Right ventricle myocardium superior (tissue), 1 donor: ENCODE data around the gene LRCH3. TPM values are rescaled to one million over a fixed set of nuclear protein-coding genes. Genes with fewer than 3 reads are reported as not detected.

Source experiments
- ATAC-seq: fragments of 200-7000 bp; cut with Tn5 transposase; one replicate; pipeline ENCODE4 v1.9.1; 2020; ENCODE audit warnings: mild to moderate bottlenecking; ENCODE audit not compliant: poor library complexity
- DNase-seq: peaks from one replicate; pipeline ENCODE4 v3.0.0-alpha.2; 2020
- intact Hi-C: fragments of 100-400 bp; cut with DNase I; formaldehyde crosslinking; loops from one replicate; pipeline ENCODE4 v1.11.2; 2022
- total RNA-seq: library from RNA; stranded (reverse); fragmentation: NEBNext Ultra II Directional; extraction: Animal tissue kit (Norgen Biotek cat#: 25700); gene quantifications from one replicate; pipeline ENCODE4 v1.2.1, GENCODE V29; 2021
- donor health status: DM: no; HTN: yes; CAD: no; lungs with severe emphysema.

LRCH3 gene
- total RNA-seq, 1 donor from 2014 or later: 18.0 TPM

- ATAC-seq: no peak
- intact Hi-C loops: no loop called here
- DNase-seq: no peak
Observed at GRCh38 chr3:197829397-197830045, 38.5 kb downstream of the LRCH3 start.

- intact Hi-C loops: no loop called here
- DNase-seq: no peak
- no peak for ATAC-seq
Observed at GRCh38 chr3:197830308-197830966, 39.4 kb downstream of the LRCH3 start.

GRCh38 chr3:197830967-197831313 is 39.9 kb downstream of the LRCH3 start:
- no peak for DNase-seq
- no peak for ATAC-seq
- intact Hi-C loops: no loop called here

- intact Hi-C loops: no loop called here
- no peak for DNase-seq
- no peak for ATAC-seq
Observed at GRCh38 chr3:197833930-197834715, 43.1 kb downstream of the LRCH3 start.

GRCh38 chr3:197835509-197835908 is 44.5 kb downstream of the LRCH3 start:
- no peak for DNase-seq
- no peak for ATAC-seq
- intact Hi-C loops: no loop called here

GRCh38 chr3:197836244-197836643 is 45.2 kb downstream of the LRCH3 start:
- intact Hi-C loops: no loop called here
- DNase-seq: no peak

GRCh38 chr3:197837282-197837681 is 46.2 kb downstream of the LRCH3 start:
- DNase-seq: no peak
- ATAC-seq: no peak
- intact Hi-C loops: no loop called here

More at GRCh38 chr3:197836244-197836643, 45.2 kb downstream of the LRCH3 start:
- no peak for ATAC-seq

GRCh38 chr3:197841789-197842188 is 50.7 kb downstream of the LRCH3 start:
- no peak for DNase-seq
- ATAC-seq: no peak
- intact Hi-C loops: no loop called here

- no peak for DNase-seq
- intact Hi-C loops: no loop called here
- ATAC-seq: no peak
Observed at GRCh38 chr3:197846491-197846890, 55.4 kb downstream of the LRCH3 start.

GRCh38 chr3:197847866-197848401 is 56.9 kb downstream of the LRCH3 start:
- DNase-seq (no peak), ATAC-seq (no peak)
- intact Hi-C loops: no loop called here

GRCh38 chr3:197854596-197855343 is 63.7 kb downstream of the LRCH3 start:
- no peak for DNase-seq
- no peak for ATAC-seq
- intact Hi-C loops: no loop called here

- DNase-seq: no peak
- no peak for ATAC-seq
- intact Hi-C loops: no loop called here
Observed at GRCh38 chr3:197855571-197855970, 64.5 kb downstream of the LRCH3 start.

GRCh38 chr3:197856199-197856816 is 65.3 kb downstream of the LRCH3 start:
- ATAC-seq (no peak), DNase-seq (no peak)
- intact Hi-C loops: no loop called here

GRCh38 chr3:197858133-197858532 is 67.1 kb downstream of the LRCH3 start:
- DNase-seq (no peak), ATAC-seq (no peak)
- intact Hi-C loops: no loop called here

- ATAC-seq (no peak), DNase-seq (no peak)
- intact Hi-C loops: no loop called here
Observed at GRCh38 chr3:197858598-197858997, 67.5 kb downstream of the LRCH3 start.

GRCh38 chr3:197866035-197866434 is 75.0 kb downstream of the LRCH3 start:
- DNase-seq (no peak), ATAC-seq (no peak)
- intact Hi-C loops: no loop called here

GRCh38 chr3:197873329-197873728 is 82.3 kb downstream of the LRCH3 start:
- DNase-seq: no peak
- intact Hi-C loops: no loop called here
- no peak for ATAC-seq

- ATAC-seq: no peak
- intact Hi-C loops: no loop called here
- no peak for DNase-seq
Observed at GRCh38 chr3:197874064-197874463, 83.0 kb downstream of the LRCH3 start.

GRCh38 chr3:197874653-197875052 is 83.6 kb downstream of the LRCH3 start:
- no peak for ATAC-seq
- DNase-seq: no peak
- intact Hi-C loops: no loop called here
